HG02759 (cell line): ENCODE results near the gene PLXND1.
A peak's percentile ranks its signal among the peaks of the same experiment; 100 is the strongest.
"Not testable (repeated sequence)": the region's sequence is repeated elsewhere in the genome, so short reads cannot be mapped to it uniquely, and the experiment has no call there.

ENCODE experiments used
- ATAC-seq: cut with Tn5 transposase; IDR thresholded peaks from one replicate; pipeline ENCODE4 v1.9.1; 2021; ENCODE audit warnings: mild to moderate bottlenecking, moderate library complexity; ENCODE audit not compliant: unreplicated experiment

Gene PLXND1

GRCh38 chr3:129532261-129532660 lies 74.2 kb downstream of the PLXND1 start:
- no peak for ATAC-seq

- ATAC-seq = no peak
These were observed 74.8 kb downstream of the PLXND1 start for GRCh38 chr3:129531699-129532098.

GRCh38 chr3:129530821-129531220 lies 75.7 kb downstream of the PLXND1 start:
- no peak for ATAC-seq

GRCh38 chr3:129530251-129530791 lies 76.2 kb downstream of the PLXND1 start:
- ATAC-seq = no peak

DNA sequence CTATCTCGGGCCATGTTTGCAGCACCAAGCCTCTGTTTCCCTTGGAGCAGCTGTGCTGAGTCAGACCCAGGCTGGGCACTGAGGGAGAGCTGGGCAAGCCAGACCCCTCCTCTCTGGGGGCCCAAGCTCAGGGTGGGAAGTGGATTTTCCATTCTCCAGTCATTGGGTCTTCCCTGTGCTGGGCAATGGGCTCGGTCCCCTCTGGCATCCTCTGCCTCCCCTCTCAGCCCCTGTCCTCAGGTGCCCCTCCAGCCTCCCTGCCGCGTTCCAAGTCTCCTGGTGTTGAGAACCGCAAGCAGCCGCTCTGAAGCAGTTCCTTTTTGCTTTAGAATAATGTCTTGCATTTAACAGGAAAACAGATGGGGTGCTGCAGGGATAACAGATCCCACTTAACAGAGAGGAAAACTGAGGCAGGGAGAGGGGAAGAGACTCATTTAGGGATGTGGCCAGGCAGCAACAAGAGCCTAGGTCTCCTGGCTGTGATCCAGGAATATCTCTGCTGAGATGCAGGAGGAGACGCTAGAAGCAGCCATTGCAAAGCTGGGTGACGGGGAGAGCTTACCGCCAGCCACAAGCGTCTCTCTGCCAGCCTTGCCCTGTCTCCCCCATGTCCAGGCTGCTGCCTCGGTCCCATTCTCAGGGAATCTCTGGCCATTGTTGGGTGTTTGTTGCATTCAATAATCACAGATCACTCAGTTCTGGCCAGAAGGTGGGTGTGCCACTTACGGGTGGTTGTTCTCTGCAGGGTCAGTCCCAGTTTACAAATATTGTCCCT lies 76.9 kb downstream of the PLXND1 start:
- no peak for ATAC-seq

- ATAC-seq = no peak
These were observed 77.8 kb downstream of the PLXND1 start, which contains the start of gene RHO for GRCh38 chr3:129528589-129529100. Gene RHO (plus strand): TSS chr3:129528639. CDS start chr3:129528734, 95 bp downstream.

DNA sequence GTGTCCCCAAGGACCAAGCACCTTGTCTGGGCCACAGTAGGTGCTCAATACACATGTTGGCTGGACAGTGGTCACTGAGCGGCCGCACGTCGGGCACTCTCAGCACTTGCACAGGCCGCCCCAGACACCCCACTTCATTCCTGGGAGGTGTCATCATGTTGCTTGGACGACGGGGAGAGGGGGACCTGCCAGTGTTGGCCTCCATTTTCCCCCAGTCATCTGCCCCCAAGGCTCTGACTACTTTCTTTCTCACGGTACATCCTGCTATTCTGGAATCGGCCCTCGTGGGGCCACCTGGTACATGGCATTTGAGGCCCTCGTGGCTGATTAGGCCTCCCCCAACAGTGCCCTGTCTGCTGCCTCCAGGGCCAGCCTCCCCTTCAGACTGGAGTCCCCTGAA lies 79.2 kb downstream of the PLXND1 start:
- ATAC-seq = no peak

GRCh38 chr3:129526121-129526900 lies 80.2 kb downstream of the PLXND1 start:
- ATAC-seq = peak; percentile 96

DNA sequence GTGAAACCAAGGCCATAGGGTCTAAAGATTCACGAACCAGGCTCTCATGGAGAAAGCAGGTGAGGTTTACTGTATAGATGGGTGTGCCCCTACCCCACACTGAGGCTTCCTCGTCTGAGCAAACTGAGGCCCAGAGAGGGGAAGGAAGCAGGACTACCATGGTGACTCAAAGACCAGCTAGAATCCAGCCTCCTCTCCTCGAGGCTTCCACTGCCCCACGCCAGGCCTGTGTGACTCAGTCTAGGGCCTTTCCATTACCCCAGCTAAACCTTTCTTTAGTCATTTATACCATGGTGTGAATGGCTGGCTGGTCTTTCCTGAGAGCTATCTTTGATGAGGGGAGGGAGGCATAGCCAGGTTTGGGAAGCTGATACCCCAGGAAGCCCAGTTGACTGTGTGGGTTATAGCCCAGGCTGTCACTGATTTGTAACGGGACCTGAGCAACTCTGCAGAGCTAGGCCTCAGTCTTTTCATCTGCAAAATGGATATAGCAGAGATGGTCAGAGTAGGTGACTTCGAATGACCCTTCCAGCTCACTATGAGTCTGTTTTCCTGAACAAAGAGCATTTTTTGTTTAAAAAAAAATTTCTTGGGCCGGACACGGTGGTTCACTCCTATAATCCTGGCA lies 81.0 kb downstream of the PLXND1 start:
- ATAC-seq = no peak

DNA sequence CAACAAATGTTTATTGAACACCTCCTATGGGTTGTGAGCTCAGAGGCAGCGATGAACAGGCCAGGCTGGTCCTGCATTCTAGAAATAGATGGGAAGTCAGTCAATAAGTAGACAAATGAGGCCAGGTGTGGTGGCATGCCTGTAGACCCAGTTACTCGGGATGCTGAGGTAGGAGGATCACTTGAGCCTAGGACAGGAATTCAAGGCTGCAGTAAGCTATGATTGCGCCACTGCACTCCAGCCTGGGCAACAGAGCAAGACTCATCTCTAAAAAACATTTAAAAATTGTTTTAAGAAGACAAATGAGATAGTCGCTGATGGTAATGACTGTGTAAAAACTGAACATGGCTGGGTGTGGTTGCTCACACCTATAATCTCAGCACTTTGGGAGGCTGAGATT lies 82.4 kb downstream of the PLXND1 start:
- ATAC-seq = no peak

- ATAC-seq = no peak
These were observed 83.5 kb downstream of the PLXND1 start for GRCh38 chr3:129522953-129523352.

DNA sequence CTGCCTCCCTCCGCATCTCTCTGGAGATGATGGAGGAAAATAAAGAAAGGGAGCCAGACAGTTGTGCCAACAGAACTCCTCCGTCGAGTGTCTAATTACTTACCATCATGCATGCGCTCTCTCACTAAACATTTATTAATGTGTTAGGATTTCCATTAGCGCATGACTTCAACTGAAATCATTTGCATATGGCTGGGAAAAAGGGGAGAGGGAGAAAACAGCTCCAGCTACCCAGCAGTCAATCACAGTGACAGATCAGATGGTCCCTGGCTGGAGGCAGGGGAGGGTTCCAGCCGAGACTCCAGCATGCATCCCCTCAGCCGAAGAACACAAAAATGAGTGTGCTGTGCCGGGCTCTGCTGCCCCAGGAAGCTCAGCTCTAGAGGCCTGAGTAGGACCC lies 84.9 kb downstream of the PLXND1 start:
- no peak for ATAC-seq

- ATAC-seq = no peak
These were observed 85.5 kb downstream of the PLXND1 start for GRCh38 chr3:129520960-129521359.

DNA sequence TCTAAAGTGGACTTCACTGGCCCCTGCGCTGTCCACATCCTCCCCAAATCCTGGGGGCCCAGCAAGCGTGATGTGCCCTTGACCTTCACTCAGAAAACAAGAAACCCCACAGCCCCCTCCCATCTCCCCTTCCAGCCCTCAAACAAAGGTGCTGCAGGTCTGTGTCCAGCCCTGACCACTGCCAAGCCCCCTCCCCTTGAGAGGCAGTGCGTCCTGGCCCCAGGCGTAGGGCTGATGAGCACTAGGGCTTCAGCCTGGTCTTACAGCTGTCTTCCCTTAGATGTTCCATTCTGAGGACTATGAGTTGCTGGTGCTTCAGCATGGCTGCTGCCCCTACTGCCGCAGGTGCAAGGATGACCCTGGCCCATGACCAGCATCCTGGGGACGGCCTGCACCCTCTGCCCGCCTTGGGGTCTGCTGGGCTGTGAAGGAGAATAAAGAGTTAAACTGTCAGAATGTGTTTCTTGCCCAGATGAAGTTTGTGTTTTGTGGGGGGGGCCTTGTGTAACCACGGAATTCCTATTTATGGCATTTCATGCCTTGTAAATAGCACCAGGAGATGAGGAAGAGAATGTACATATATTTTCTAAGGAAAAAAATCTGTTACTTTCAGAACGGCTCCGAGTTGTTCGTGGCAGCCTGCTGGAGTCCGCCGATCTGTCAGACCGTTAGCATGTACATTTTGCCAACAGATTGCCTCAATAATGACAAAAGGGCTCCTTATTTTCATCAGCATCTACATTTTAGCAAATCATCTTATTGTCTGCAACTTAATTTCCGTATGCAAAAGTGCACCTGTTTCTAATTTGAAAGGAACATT lies 86.4 kb downstream of the PLXND1 start:
- ATAC-seq = no peak

GRCh38 chr3:129519449-129519848 lies 87.0 kb downstream of the PLXND1 start:
- no peak for ATAC-seq

GRCh38 chr3:129518581-129518980 lies 87.9 kb downstream of the PLXND1 start:
- ATAC-seq = no peak

- ATAC-seq = no peak
These were observed 88.4 kb downstream of the PLXND1 start for GRCh38 chr3:129518038-129518561.

DNA sequence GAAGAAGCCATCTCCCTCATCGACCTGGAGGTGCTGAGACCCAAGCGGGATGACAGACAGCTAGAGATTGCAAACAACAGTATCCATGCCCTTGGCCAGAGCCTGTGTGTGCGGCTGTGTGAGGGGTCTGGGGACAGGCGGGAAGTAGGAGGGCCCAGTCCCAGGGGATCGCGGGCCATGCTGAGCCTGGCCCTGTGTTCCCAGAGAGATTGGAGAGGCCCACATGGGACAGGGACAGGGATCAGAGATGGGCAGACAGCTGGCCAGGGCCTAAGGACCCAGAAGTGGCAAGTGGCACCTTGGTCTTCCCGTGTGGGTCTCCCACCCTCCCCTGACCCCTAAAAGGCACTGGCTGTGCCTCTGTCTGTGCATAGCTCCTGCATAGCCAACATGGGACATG lies 89.0 kb downstream of the PLXND1 start:
- ATAC-seq = no peak

GRCh38 chr3:129515821-129516432 lies 90.5 kb downstream of the PLXND1 start:
- ATAC-seq = not testable (repeated sequence)
